Hepatocyte (in vitro differentiated cells): ENCODE data around the gene PRDM15.

Experiments used
- CTCF ChIP-seq: fragments of 200-600 bp; sonication (generic); IDR thresholded peaks from 2 replicates; pipeline ENCODE4 v1.5.1; 2016; ENCODE audit warnings: antibody characterized with exemption, mild to moderate bottlenecking; ENCODE audit not compliant: poor library complexity
- EZH2 ChIP-seq: fragments of 200-600 bp; sonication (generic); IDR thresholded peaks from 2 replicates; pipeline ENCODE4 v1.6.1; 2016; ENCODE audit warnings: antibody characterized with exemption, mild to moderate bottlenecking, borderline replicate concordance

DNA sequence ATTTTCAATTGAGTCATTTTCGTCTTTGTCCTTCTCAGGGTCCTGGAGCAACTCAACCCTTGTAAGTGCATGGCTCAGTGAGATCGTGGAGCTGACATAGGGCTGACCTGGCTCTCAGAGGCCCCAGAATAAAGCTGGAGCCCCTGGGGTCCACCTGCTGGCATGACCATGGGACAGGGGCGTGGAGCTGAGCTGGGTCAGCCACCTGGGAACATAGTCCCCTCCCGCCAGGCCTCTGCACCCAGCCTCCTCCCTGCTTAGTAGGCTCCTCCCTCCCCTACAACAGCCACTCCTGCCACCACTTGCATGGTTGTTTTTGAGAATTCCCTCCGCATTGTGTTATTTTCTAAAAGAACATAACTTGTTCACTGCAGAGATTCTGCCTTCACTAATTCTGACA, 109.2 kb downstream of the PRDM15 start:
- no peak for TF ChIP-seq CTCF
- no peak for TF ChIP-seq EZH2
